Left hindlimb (tissue), 1 donor: ENCODE results near the gene CALM1.

Experiments
- DNase-seq: peaks from one replicate; pipeline ENCODE4 v3.0.0-alpha.2; 2018

The CALM1 gene

GRCh38 chr14:90444077-90444696 is 47.4 kb downstream of the CALM1 start:
- DNase-seq, result no peak

- DNase-seq, result no peak
These were observed 48.2 kb downstream of the CALM1 start for GRCh38 chr14:90445011-90445410.

DNA sequence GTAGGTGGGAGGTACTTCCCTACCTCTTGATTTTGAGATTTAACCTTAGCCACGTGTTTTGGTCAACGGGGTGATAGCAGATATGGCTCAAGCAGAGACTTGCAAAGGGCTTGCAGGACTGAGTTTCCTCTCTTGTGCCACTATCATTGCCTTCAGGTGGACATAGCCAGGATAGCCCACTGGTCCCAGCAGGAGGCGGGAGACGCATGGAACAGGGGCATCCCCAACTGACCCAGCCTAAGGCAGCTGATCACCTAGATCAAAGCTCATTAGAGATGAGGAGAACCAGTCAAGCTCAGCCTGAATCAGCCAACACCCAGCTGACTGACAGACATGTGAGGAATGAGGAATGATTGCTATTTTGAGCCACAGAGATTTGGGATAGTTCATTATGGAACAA is 49.6 kb downstream of the CALM1 start:
- DNase-seq, result no peak

DNA sequence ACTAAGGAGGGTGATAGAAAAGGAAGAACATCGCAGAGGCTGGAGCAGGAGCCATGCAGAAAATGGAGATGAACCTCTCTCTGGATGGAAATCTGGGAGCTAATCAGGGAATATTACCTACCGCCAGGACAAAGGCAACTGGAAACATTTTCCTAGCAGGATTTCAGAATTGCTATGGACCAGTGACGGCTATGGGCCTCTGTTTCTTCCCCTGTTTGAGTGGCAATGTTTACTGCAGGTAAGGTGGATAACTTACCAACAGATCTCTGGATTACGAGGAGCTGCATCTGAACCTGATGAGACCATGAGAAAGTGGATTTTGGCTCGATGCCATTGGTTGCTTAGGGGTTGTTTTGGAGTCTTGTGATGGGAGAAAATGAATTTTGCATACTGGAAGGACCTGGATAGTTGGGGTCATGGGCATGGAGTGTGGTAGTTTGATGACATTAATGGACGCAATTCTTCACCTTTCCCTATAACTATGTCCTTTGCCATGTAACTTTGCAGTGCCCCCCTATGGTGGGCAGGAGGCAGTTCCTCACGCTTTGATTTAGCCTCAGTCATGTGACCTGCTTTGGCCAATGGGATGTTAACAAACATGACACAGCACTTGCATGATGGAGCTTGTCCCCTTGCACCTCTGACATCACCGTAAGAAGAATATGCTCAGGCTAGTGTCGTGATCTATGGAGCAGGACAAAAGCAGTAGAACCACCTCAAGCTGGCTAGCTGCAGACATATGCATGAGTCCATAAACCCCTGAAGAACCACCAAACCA is 51.1 kb downstream of the CALM1 start:
- DNase-seq, result no peak

GRCh38 chr14:90449411-90449810 is 52.6 kb downstream of the CALM1 start:
- no peak for DNase-seq

DNA sequence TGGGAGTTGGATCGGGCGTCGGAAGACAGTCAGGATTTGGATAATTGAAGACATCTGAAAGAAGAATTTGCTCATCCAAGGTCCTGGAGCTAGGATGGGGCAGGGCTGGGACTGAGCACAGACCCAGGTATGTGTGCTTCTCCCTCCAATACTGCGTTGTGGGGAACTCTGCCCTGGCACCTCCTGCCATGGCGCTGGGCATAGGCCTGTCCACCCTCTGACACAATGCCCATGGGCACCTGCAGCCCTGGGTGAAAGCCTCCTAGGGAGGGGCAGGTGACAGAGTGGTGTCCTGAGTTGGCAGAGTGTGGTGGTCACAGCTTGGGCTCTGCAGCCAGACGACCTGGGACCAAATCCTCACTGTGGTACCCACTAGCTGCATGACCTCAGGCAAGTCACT is 53.3 kb downstream of the CALM1 start:
- no peak for DNase-seq

GRCh38 chr14:90450667-90451066 is 53.8 kb downstream of the CALM1 start:
- no peak for DNase-seq

DNA sequence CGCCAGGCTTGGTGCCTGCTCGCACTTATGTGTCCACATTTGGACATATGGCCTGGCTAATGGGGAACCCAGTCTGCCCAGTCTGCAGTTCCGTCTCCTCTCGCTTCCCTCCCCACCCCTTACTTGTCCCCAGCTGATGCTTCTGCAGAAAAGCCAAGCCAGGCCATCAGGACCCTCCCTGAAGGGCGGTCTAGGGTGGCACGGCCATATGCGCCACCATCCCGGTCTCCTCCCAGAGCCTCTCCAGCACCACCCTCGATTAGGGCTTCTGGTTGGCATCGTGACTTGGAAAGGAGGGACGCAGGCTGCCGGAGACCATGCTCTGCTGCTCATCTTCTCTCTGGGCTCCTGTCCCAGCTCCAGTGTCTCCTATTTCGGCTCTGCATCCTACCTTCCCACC is 54.6 kb downstream of the CALM1 start:
- no peak for DNase-seq

DNA sequence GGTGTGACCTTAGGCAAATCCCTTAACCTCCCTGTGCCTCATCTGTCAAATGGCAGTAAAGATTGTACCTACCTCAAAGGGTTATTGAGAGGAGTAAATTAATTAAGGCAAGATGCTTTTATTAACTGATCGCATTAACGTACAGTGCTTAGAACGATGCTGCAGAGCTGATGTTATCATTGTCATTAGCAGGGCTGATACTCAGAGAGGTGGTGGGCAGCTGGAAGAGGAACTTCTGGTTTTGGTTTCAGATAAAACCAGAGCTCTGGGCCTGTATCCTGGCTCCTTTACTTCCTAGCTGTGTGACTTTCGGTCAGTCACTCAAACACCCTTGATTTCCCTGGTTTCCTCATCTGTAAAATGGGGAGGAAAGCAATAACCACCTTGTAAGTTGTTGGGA is 55.1 kb downstream of the CALM1 start:
- no peak for DNase-seq

GRCh38 chr14:90452366-90452765 is 55.5 kb downstream of the CALM1 start:
- DNase-seq, result no peak

- peak; percentile 54 for DNase-seq
These were observed 56.6 kb downstream of the CALM1 start for GRCh38 chr14:90453401-90453951.

DNA sequence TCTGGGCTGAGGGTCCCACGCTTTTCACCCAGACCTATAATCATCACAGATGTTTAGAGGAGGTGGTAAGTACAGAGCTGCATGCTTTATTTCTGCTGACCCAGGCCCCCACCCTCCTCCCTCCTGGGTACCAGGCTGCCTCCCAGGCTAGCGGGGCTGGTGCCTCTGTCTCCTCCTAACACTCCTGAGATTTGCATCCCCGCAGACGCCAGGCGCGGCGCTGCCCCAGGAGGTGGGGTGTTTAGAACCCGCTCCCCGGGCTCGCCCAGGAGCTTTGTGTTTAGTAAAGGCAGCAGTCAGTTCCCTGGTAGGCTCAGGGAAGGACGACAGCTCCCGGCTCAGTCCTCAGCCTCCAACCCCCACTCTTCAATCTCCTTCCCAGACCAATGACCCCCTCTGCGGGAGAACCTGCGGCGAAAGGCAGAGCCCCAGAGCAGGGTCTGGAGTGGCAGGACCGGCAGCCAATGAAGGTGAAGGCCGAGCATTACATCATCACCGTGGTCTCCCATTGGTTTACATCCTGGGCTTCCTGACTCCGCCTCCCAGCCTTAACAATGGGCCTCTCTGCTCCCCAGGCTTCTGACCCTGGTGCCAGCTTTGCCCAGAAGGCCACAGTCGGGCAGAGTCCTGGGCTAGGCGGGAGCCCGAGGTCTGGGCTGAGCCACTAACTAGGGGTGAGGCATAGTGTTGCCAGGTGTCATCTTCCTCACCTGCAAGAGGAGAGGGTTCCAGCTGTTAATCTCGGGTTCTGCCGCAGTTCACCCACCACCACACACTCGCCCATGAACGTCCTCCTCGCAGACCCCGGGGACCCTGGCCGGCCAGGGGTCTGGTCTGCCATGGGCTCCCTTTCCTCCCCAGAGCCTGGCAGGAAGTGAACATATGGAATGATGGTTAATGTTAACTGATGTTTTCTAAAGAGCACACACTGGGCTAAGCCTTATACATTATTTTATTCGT is 57.5 kb downstream of the CALM1 start:
- peak; percentile 83 for DNase-seq

DNA sequence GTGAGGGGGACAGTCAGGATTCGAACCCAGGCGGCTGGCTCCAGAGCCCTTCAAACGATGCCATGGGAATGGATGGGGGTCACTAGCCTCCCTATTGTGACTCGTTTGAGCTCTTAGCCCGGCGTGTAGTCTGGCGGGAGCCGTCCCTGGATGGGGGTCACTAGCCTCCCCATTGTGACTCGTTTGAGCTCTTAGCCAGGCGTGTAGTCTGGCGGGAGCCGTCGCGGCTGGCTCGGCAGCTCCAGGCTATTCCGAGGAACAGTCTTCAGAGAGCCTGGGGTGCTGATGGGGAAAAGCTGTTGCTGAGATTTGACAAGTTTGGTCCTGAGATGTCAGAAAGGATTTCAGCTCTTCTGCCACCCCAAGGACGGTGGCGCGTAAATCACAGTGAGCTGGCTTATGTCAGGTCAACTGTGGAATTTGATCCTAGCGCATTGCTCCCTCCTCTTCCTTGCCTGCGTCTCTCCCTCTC is 58.3 kb downstream of the CALM1 start:
- no peak for DNase-seq

GRCh38 chr14:90456551-90456950 is 59.7 kb downstream of the CALM1 start:
- DNase-seq, result no peak

GRCh38 chr14:90457186-90457585 is 60.4 kb downstream of the CALM1 start:
- no peak for DNase-seq
